Measurements from ENCODE around the gene CD69.

DNA sequence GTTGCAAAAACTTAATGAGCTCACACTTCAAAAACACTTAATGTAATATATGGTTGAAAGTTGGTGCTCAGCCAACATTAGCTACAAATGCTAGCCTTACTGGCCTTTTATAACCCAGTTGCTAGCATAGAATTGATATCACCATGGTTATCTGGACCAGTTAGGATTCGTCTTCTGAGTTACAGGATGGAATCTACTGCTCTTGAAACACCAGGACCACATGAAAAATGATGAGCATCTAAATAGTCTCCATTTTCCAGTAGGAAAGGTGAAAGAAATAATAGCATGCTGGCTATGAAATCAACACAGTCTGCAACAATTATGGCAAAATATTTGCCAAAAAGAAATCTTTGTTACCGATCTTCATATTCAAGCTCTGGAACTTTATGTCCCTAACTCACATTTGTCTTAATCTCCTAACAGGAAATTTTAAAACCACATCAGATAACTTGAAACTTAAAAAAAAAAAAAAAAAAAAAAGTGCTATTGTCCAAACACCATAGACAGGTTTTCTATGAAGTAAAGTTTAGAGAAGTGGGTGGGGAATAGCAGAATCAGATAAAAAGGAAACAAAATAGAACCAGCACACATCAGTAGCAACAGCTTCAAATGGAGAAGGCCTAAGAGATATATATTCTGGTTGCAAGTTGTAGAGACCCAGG lies 12.6 kb upstream of the CD69 start:
- TF ChIP-seq CTCF (IDR thresholded peaks at IDR 0.05; ENCODE audit: extremely low read depth in 1 of 2, insufficient read depth in 1 of 2, low read depth in 1 of 2, low read length in 2 of 2) (no peak), POLR2AphosphoS5 (IDR thresholded peaks at IDR 0.05; ENCODE audit: insufficient read depth, low read depth, low read length) (no peak), POLR2A (IDR thresholded peaks at IDR 0.05; ENCODE audit: low read depth, low read length) (no peak), JUN (IDR thresholded peaks at IDR 0.05; ENCODE audit: borderline replicate concordance, insufficient read depth, insufficient read length, low read depth) (no peak)
- TF ChIP-seq, protein P1, sequence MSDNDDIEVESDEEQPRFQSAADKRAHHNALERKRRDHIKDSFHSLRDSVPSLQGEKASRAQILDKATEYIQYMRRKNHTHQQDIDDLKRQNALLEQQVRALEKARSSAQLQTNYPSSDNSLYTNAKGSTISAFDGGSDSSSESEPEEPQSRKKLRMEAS (IDR thresholded peaks at IDR 0.05; ENCODE audit: insufficient read depth, insufficient read length), result no peak

All from endothelial cell of umbilical vein (primary cell).